Vagina (tissue), 2 donors: ENCODE measurements around the gene ARL3.

Experiments used
- CTCF ChIP-seq, 3 experiments: fragments of 450-650 bp in 2 of 3; fragments of 200-600 bp in 1 of 3; sonication (generic) in 1 of 3; IDR thresholded peaks; one replicate each; pipeline ENCODE4 v1.5.1; 2017 to 2019; ENCODE audit warnings: antibody characterized with exemption in 3 of 3, mild to moderate bottlenecking in 2 of 3, moderate library complexity in 2 of 3
- POLR2AphosphoS5 ChIP-seq, 2 donors: sonication (generic); formaldehyde crosslinking; IDR thresholded peaks; one replicate each; pipeline ENCODE4 v1.9.0; 2017; ENCODE audit warnings: antibody characterized with exemption in 2 of 2, mild to moderate bottlenecking in 2 of 2, low read depth in 1 of 2; ENCODE audit not compliant: insufficient read depth in 1 of 2

- TF ChIP-seq POLR2AphosphoS5 (IDR thresholded peaks at IDR 0.05; ENCODE audit: insufficient read depth in 1 of 2, low read depth in 1 of 2): peak; percentile 95 to 99
- no peak for TF ChIP-seq CTCF (IDR thresholded peaks at IDR 0.05)
Measured at GRCh38 chr10:102743588-102744373, 29.6 kb upstream of the ARL3 start, which contains the start of gene WBP1L.
